Measurements from ENCODE around the gene LRRC17. TPM values are rescaled to one million over a fixed set of nuclear protein-coding genes. Genes with fewer than 3 reads are reported as not detected.

Gene LRRC17
- total and polyA plus RNA-seq, 2 of the 4 experiments (the other 2 are of a cell fraction) = 250 to 280 TPM

DNA sequence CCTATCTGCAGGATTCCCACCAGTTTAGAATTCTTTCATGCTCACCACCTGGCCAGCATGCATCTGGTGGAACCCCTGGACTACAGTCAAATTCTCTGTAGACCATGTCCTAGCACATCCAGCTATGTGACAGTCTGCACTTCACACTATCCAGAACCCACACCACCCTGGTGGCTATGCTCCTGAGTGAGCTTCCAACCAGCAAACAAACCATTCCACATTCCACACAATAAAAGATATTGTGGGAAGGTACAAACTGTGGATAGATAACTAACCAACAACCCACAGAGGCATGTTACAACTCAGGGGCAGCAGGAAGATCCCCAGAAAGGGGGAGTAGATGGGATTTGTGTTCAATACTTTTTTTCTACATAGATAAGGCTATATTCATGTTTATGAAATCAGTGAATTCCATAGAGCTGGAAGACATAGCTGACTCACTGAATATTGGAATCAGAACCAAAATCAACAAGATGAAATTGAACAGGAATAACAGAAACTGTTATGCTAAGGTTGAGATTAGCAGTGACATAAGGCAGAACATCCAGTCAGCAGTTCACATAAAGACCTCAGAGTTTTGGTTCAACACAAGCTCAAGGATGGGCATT is 72.5 kb downstream of the LRRC17 start:
- POLR2A ChIA-PET (ENCODE audit: unreplicated experiment) = no interaction called here
- BruUV-seq (replicated peaks) = no TSS peak

More for the DNA sequence above, 72.5 kb downstream of the LRRC17 start:
- no peak overlapping the region for H2BK120ac ChIP-seq (ENCODE audit: low read depth, low read length)
- no peaks in the 10 kb centered on the region for H4K20me1 ChIP-seq (ENCODE audit: insufficient read depth, low read length)
- H3K4me2 ChIP-seq (ENCODE audit: low read depth, low read length) = no peak overlapping the region
- intact Hi-C loops (cut with micrococcal nuclease) (no loop called here), dilution Hi-C loops (cut with HindIII; ENCODE audit: low sequenced_read_pairs, unreplicated experiment) (no loop called here), in situ Hi-C loops (cut with MboI; ENCODE audit: low sequenced_read_pairs) (no loop called here)
- ATAC-seq (ENCODE audit: low read depth) (peak; percentile 37), DNase-seq (peak; percentile 57)
- no peak overlapping the region for H3K14ac ChIP-seq (replicated peaks; ENCODE audit: low read depth, low read length)
- H2AFZ ChIP-seq (replicated peaks; ENCODE audit: low read length, poor library complexity) = no peak overlapping the region
- CTCF ChIA-PET = no interaction called here
- H3K4me3 ChIP-seq (ENCODE audit: insufficient read depth, low read depth, low read length) = no peak overlapping the region
- H2AK9ac ChIP-seq (replicated peaks; ENCODE audit: low read depth, low read length, poor library complexity) = peak overlapping the region; percentile 15
- H3K9ac ChIP-seq (ENCODE audit: low read depth, low read length) = no peak overlapping the region
- no peak overlapping the region for H3K23ac ChIP-seq (ENCODE audit: low read depth, low read length)
- TF ChIP-seq, protein P1, sequence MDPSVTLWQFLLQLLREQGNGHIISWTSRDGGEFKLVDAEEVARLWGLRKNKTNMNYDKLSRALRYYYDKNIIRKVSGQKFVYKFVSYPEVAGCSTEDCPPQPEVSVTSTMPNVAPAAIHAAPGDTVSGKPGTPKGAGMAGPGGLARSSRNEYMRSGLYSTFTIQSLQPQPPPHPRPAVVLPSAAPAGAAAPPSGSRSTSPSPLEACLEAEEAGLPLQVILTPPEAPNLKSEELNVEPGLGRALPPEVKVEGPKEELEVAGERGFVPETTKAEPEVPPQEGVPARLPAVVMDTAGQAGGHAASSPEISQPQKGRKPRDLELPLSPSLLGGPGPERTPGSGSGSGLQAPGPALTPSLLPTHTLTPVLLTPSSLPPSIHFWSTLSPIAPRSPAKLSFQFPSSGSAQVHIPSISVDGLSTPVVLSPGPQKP (IDR thresholded peaks at IDR 0.05; ENCODE audit: borderline replicate concordance, low read depth, low read length) = no peak
- TF ChIP-seq RAD21 (IDR thresholded peaks at IDR 0.05; ENCODE audit: low read length) (no peak), POLR2A (IDR thresholded peaks at IDR 0.05; ENCODE audit: low read depth, low read length) (no peak), CEBPB (IDR thresholded peaks at IDR 0.05; ENCODE audit: low read depth, low read length) (no peak), RCOR1 (IDR thresholded peaks at IDR 0.05; ENCODE audit: insufficient replicate concordance, low read length) (no peak), FOS (IDR thresholded peaks at IDR 0.05; ENCODE audit: low read depth, low read length) (no peak), MAZ (IDR thresholded peaks at IDR 0.05; ENCODE audit: borderline replicate concordance, low read depth, low read length) (no peak), RFX5 (IDR thresholded peaks at IDR 0.05; ENCODE audit: low read depth, low read length) (no peak), NFE2L2 (IDR thresholded peaks at IDR 0.05; ENCODE audit: low read depth, low read length) (no peak), MAFK (IDR thresholded peaks at IDR 0.05; ENCODE audit: low read depth, low read length) (no peak), SMC3 (IDR thresholded peaks at IDR 0.05; ENCODE audit: low read depth, low read length) (no peak), MXI1 (IDR thresholded peaks at IDR 0.05; ENCODE audit: borderline replicate concordance, low read depth, low read length) (no peak), BHLHE40 (IDR thresholded peaks at IDR 0.05; ENCODE audit: low read depth, low read length) (no peak), CHD1 (IDR thresholded peaks at IDR 0.05; ENCODE audit: low read depth, low read length) (no peak)
- TF ChIP-seq, protein P2, sequence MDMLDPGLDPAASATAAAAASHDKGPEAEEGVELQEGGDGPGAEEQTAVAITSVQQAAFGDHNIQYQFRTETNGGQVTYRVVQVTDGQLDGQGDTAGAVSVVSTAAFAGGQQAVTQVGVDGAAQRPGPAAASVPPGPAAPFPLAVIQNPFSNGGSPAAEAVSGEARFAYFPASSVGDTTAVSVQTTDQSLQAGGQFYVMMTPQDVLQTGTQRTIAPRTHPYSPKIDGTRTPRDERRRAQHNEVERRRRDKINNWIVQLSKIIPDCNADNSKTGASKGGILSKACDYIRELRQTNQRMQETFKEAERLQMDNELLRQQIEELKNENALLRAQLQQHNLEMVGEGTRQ (IDR thresholded peaks at IDR 0.05; ENCODE audit: low read depth, low read length) = no peak
- TF ChIP-seq, protein P3, sequence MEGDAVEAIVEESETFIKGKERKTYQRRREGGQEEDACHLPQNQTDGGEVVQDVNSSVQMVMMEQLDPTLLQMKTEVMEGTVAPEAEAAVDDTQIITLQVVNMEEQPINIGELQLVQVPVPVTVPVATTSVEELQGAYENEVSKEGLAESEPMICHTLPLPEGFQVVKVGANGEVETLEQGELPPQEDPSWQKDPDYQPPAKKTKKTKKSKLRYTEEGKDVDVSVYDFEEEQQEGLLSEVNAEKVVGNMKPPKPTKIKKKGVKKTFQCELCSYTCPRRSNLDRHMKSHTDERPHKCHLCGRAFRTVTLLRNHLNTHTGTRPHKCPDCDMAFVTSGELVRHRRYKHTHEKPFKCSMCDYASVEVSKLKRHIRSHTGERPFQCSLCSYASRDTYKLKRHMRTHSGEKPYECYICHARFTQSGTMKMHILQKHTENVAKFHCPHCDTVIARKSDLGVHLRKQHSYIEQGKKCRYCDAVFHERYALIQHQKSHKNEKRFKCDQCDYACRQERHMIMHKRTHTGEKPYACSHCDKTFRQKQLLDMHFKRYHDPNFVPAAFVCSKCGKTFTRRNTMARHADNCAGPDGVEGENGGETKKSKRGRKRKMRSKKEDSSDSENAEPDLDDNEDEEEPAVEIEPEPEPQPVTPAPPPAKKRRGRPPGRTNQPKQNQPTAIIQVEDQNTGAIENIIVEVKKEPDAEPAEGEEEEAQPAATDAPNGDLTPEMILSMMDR (conservative IDR thresholded peaks at IDR 0.05; ENCODE audit: low read depth, low read length) = no peak
- no peak overlapping the region for H2BK20ac ChIP-seq (ENCODE audit: low read depth, low read length)
- H3K18ac ChIP-seq (ENCODE audit: low read depth, low read length) = no peak overlapping the region; the same call in 1 of the 2 replicates
- no peak overlapping the region for H3K56ac ChIP-seq (ENCODE audit: extremely low read depth, insufficient read depth, low read length)
- no peaks in the 10 kb centered on the region for H3K79me1 ChIP-seq (ENCODE audit: low read depth in 1 of 2, low read length in 2 of 2)
- H3K27ac ChIP-seq (ENCODE audit: insufficient read depth, low read length) = no peak overlapping the region
- H2BK15ac ChIP-seq (ENCODE audit: low read depth, low read length) = no peak overlapping the region
- no peak overlapping the region for H3K4ac ChIP-seq (ENCODE audit: low read depth, low read length)
- no peaks in the 10 kb centered on the region; the same call in 1 of the 2 replicates for H3K4me1 ChIP-seq (ENCODE audit: control insufficient read depth, insufficient read depth, low read length)
- H3K9me3 ChIP-seq (ENCODE audit: control insufficient read depth, insufficient read depth, low read length) = no peaks in the 10 kb centered on the region
- H3K9me1 ChIP-seq (ENCODE audit: insufficient read depth, low read length) = no peaks in the 10 kb centered on the region
- H4K8ac ChIP-seq (ENCODE audit: low read depth in 2 of 2, low read length in 2 of 2) = no peak overlapping the region
- H4K5ac ChIP-seq (ENCODE audit: low read depth, low read length) = no peak overlapping the region
- H3K27me3 ChIP-seq (ENCODE audit: control insufficient read depth, insufficient read depth, low read length) = no peaks in the 10 kb centered on the region
- no peak overlapping the region for H4K91ac ChIP-seq (ENCODE audit: insufficient read depth, low read depth, low read length)
- no peak overlapping the region for H2AK5ac ChIP-seq (ENCODE audit: low read depth, low read length)
- no peaks in the 10 kb centered on the region for H3K36me3 ChIP-seq (ENCODE audit: control insufficient read depth, insufficient read depth, low read length)
- H2BK5ac ChIP-seq (ENCODE audit: low read depth, low read length, poor library complexity, severe bottlenecking) = no peak overlapping the region

Measured in IMR-90 (cell line).